Astrocyte (in vitro differentiated cells and primary cell): ENCODE measurements around the gene PISD.

ENCODE experiments used
- CTCF ChIP-seq: IDR thresholded peaks from 2 replicates; pipeline ENCODE4 v1.5.1; 2011; ENCODE audit warnings: low read depth, mild to moderate bottlenecking, inconsistent platforms, low read length, moderate library complexity; ENCODE audit not compliant: insufficient read depth
- EZH2 ChIP-seq: IDR thresholded peaks from 2 replicates; pipeline ENCODE4 v1.6.1; 2012; ENCODE audit warnings: mild to moderate bottlenecking, low read length, inconsistent platforms; ENCODE audit not compliant: insufficient read depth

- no peak for TF ChIP-seq CTCF
- TF ChIP-seq EZH2, result no peak
These were observed 32.3 kb downstream of the PISD start for GRCh38 chr22:31629741-31630184.
